NCI-H748 (cell line): ENCODE results near the gene WDR75.
"Not testable (repeated sequence)": the region's sequence is repeated elsewhere in the genome, so short reads cannot be mapped to it uniquely, and the experiment has no call there.

Source experiments
- DNase-seq: peaks from one replicate; lab custom pipeline; 2025; ENCODE audit not compliant: unreplicated experiment; lab: John Stamatoyannopoulos, UW

WDR75 gene

GRCh38 chr2:189440947-189441708, at the start of gene WDR75:
Gene WDR75 (plus strand): TSS chr2:189441474. CDS start chr2:189441493, 19 bp downstream.
- DNase-seq, result peak; percentile 95

GRCh38 chr2:189393440-189394111, 47.7 kb upstream of the WDR75 start:
- no peak for DNase-seq

GRCh38 chr2:189394525-189394924, 46.7 kb upstream of the WDR75 start:
- DNase-seq, result no peak

- no peak for DNase-seq
Measured at GRCh38 chr2:189402932-189403331, 38.3 kb upstream of the WDR75 start.

- DNase-seq, result no peak
Measured at GRCh38 chr2:189406586-189407233, 34.6 kb upstream of the WDR75 start.

GRCh38 chr2:189407281-189408209, 33.7 kb upstream of the WDR75 start:
- peak; percentile 30 for DNase-seq

GRCh38 chr2:189408294-189408693, 33.0 kb upstream of the WDR75 start:
- DNase-seq, result no peak

- DNase-seq, result no peak
Measured at GRCh38 chr2:189409131-189409530, 32.1 kb upstream of the WDR75 start.

GRCh38 chr2:189409647-189410046, 31.6 kb upstream of the WDR75 start:
- DNase-seq, result no peak

- DNase-seq, result no peak
Measured at GRCh38 chr2:189411860-189412259, 29.4 kb upstream of the WDR75 start.

GRCh38 chr2:189412330-189412953, 28.8 kb upstream of the WDR75 start:
- peak; percentile 32 for DNase-seq

- no peak for DNase-seq
Measured at GRCh38 chr2:189413249-189413648, 28.0 kb upstream of the WDR75 start.

GRCh38 chr2:189421644-189422043, 19.6 kb upstream of the WDR75 start:
- peak; percentile 24 for DNase-seq

GRCh38 chr2:189424961-189425360, 16.3 kb upstream of the WDR75 start:
- no peak for DNase-seq

- DNase-seq, result no peak
Measured at GRCh38 chr2:189425676-189426075, 15.6 kb upstream of the WDR75 start.

- DNase-seq, result no peak
Measured at GRCh38 chr2:189426886-189427285, 14.4 kb upstream of the WDR75 start.

GRCh38 chr2:189427872-189428271, 13.4 kb upstream of the WDR75 start:
- no peak for DNase-seq

GRCh38 chr2:189430448-189430847, 10.8 kb upstream of the WDR75 start:
- not testable (repeated sequence) for DNase-seq

GRCh38 chr2:189435803-189436202, 5.5 kb upstream of the WDR75 start:
- not testable (repeated sequence) for DNase-seq

GRCh38 chr2:189437926-189438325, 3.3 kb upstream of the WDR75 start:
- DNase-seq, result no peak
